DND-41 (cell line): ENCODE results near the gene TMEM106B.

ENCODE experiments used
- EZH2 ChIP-seq: IDR thresholded peaks from 3 replicates; pipeline ENCODE4 v1.6.1; 2012; ENCODE audit warnings: borderline replicate concordance, low read depth, mild to moderate bottlenecking, moderate library complexity, low read length, inconsistent platforms; ENCODE audit not compliant: severe bottlenecking
- TF ChIP-seq, protein P1 (sequence below): IDR thresholded peaks from 2 replicates; pipeline ENCODE4 v1.5.1; 2012; ENCODE audit warnings: borderline replicate concordance, low read length, moderate library complexity, mild to moderate bottlenecking; ENCODE audit not compliant: poor library complexity, severe bottlenecking; ENCODE audit errors: extremely low read depth

DNA sequence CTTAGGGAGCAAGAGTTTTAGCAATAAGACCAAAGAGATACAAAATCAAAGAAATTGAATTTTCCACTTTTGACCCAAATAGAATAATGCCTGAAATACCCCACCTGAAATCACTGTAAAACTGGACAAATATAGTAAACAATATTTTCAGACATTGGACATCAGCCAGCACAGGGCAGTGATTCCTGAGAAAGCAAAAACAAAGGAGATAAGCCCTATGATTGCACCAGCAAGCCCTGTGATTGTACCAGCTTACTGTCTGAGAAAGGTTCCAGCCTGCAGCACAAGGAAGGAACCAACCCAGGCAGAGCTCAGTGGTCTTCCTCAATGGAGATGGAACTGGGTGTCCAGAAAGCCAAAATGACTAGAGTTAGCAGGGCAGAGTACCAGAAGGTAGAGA is 10.3 kb downstream of the TMEM106B start:
- TF ChIP-seq, protein P1, sequence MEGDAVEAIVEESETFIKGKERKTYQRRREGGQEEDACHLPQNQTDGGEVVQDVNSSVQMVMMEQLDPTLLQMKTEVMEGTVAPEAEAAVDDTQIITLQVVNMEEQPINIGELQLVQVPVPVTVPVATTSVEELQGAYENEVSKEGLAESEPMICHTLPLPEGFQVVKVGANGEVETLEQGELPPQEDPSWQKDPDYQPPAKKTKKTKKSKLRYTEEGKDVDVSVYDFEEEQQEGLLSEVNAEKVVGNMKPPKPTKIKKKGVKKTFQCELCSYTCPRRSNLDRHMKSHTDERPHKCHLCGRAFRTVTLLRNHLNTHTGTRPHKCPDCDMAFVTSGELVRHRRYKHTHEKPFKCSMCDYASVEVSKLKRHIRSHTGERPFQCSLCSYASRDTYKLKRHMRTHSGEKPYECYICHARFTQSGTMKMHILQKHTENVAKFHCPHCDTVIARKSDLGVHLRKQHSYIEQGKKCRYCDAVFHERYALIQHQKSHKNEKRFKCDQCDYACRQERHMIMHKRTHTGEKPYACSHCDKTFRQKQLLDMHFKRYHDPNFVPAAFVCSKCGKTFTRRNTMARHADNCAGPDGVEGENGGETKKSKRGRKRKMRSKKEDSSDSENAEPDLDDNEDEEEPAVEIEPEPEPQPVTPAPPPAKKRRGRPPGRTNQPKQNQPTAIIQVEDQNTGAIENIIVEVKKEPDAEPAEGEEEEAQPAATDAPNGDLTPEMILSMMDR: no peak
- TF ChIP-seq EZH2: no peak
